GM12892 (cell line): ENCODE data around the gene OSER1.
"Not testable (repeated sequence)": the region's sequence is repeated elsewhere in the genome, so short reads cannot be mapped to it uniquely, and the experiment has no call there.

Experiments used
- DNase-seq: peaks from one replicate; pipeline ENCODE4 v3.0.0; 2011; ENCODE audit not compliant: insufficient read length
- FAIRE-seq: peaks from 2 replicates; lab custom pipeline; 2011; peaks lifted over from hg19 to GRCh38; lab: Jason Lieb, UNC
- POLR2A ChIP-seq: IDR thresholded peaks from 2 replicates; pipeline ENCODE4 v1.6.1; 2011; ENCODE audit warnings: low read depth, low read length, control low read depth
- POLR2AphosphoS5 ChIP-seq: IDR thresholded peaks from 2 replicates; pipeline ENCODE4 v1.6.1; 2011; ENCODE audit warnings: low read depth, low read length, control low read depth
- TAF1 ChIP-seq: IDR thresholded peaks from 2 replicates; pipeline ENCODE4 v1.6.1; 2011; ENCODE audit warnings: low read depth, mild to moderate bottlenecking, control low read depth, low read length, borderline replicate concordance

Gene OSER1

GRCh38 chr20:44235702-44236101, 25.1 kb upstream of the OSER1 start:
- DNase-seq = no peak
- no peak for FAIRE-seq
- TF ChIP-seq TAF1 (no peak), POLR2AphosphoS5 (no peak)

- DNase-seq = no peak
- no peak for TF ChIP-seq POLR2AphosphoS5
- no peak for TF ChIP-seq TAF1
- TF ChIP-seq POLR2A = no peak
- FAIRE-seq = no peak
These were observed 24.2 kb upstream of the OSER1 start for GRCh38 chr20:44234566-44235317.

DNA sequence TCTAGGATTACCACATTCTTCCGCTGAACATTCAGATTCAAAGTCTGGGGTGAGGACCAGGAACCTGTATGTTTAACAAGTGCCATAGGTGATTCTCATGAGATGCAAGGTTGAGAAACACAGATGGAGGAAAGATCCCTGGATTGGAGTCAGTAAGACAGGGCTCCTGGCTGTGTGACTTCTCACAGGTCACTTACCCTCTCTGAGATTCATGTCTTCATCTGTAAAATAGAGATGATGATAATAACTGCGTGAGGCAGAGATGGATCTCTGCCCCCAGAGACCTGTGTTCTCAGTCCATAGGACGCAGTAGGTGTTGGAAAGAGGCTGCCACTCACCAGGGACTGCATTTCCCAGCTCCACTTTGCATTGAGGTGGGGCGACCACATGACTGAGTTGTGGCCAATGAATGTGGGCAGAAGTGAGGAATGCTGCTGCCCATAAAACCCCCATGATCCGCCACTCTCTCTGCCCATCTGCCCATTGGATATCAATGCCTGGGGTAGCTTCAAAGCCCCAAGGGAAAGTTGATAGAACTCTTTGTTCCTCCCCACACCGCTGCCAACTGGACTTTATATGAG, 23.0 kb upstream of the OSER1 start:
- FAIRE-seq (no peak), DNase-seq (no peak)
- TF ChIP-seq POLR2AphosphoS5 = no peak
- TF ChIP-seq POLR2A = no peak
- no peak for TF ChIP-seq TAF1

GRCh38 chr20:44232469-44232856, 21.9 kb upstream of the OSER1 start:
- not testable (repeated sequence) for FAIRE-seq, DNase-seq

- DNase-seq = no peak
- TF ChIP-seq POLR2AphosphoS5 (no peak), TAF1 (no peak), POLR2A (no peak)
- FAIRE-seq = no peak
These were observed 21.3 kb upstream of the OSER1 start for GRCh38 chr20:44231713-44232468.

DNA sequence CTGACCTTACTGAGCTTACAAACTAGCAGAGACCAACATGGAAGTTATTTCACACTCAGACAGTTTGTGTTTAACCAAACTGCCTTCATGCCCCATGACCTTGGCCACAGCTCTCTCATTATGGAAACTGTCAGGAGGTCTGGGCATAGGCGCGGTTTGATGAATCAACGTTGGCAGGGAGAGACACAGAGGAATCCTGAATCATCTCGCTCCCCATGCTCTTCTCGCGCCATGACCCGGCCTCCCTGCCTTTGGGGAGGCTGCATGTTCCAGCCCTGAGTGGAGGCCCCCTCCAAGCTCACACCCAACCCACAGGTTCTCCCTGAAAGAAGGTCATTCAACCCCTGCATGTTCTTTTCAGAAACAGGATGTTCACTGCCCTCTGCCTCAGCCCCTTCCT, 20.6 kb upstream of the OSER1 start:
- FAIRE-seq (no peak), DNase-seq (no peak)
- TF ChIP-seq POLR2AphosphoS5 (no peak), TAF1 (no peak), POLR2A (no peak)

- DNase-seq (no peak), FAIRE-seq (no peak)
- TF ChIP-seq POLR2AphosphoS5 (no peak), TAF1 (no peak)
These were observed 18.1 kb upstream of the OSER1 start for GRCh38 chr20:44228465-44229258.

DNA sequence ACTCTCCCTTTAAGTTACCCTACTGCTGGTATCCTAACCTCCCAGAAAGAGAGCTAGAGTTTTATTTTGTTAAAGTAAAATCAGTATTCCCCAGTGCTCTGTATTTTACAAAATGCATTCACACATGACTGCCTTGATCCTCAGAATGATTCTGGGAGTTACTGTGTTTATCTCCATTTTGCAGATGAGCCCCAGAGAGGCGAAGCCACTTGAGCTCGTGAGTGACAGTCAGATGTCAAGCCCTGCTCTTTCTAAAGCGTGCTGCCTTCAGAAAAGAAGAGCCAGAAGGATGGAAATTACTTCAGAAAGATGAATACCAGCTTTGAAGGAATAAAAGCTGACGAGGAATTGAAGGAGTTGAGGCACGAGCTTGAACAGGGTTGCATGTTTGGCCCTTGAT, 14.1 kb upstream of the OSER1 start:
- no peak for TF ChIP-seq POLR2A
- TF ChIP-seq TAF1 = no peak
- TF ChIP-seq POLR2AphosphoS5 = no peak
- DNase-seq (no peak), FAIRE-seq (no peak)

DNA sequence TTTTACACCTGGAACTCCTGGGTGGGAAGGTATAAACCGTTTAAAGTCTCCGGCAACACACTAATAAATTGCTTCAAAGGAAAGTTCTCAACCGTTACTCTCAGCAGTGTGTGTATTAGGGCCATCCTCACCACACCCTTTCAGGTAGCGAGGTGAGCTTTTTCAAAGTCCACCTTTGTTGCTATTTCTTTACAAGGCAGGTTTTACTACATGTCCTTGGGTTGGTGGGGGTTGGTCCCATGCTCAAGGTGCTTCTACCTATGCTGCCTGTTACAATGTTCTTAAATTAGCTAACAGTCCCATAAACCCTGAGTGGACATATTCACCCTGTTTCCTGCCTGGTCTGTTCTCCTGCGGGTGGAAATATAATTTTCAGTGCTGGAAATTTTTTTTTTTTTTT, 13.2 kb upstream of the OSER1 start:
- no peak for DNase-seq
- FAIRE-seq = no peak
- TF ChIP-seq POLR2AphosphoS5 = no peak
- TF ChIP-seq POLR2A = no peak
- no peak for TF ChIP-seq TAF1

- DNase-seq (no peak), FAIRE-seq (no peak)
- TF ChIP-seq TAF1 (no peak), POLR2AphosphoS5 (no peak), POLR2A (no peak)
These were observed 12.2 kb upstream of the OSER1 start for GRCh38 chr20:44222633-44223368.

GRCh38 chr20:44222027-44222426, 11.5 kb upstream of the OSER1 start:
- no peak for FAIRE-seq
- TF ChIP-seq TAF1 = no peak
- TF ChIP-seq POLR2AphosphoS5 = no peak
- TF ChIP-seq POLR2A = no peak
- DNase-seq = no peak
